NCI-H1105 treated with DMSO at 0.1 percent for 48 hours (cell line): ENCODE measurements around the gene CCNY.

Experiments used
- DNase-seq: peaks from one replicate; lab custom pipeline; 2025; lab: John Stamatoyannopoulos, UW

Gene CCNY

DNA sequence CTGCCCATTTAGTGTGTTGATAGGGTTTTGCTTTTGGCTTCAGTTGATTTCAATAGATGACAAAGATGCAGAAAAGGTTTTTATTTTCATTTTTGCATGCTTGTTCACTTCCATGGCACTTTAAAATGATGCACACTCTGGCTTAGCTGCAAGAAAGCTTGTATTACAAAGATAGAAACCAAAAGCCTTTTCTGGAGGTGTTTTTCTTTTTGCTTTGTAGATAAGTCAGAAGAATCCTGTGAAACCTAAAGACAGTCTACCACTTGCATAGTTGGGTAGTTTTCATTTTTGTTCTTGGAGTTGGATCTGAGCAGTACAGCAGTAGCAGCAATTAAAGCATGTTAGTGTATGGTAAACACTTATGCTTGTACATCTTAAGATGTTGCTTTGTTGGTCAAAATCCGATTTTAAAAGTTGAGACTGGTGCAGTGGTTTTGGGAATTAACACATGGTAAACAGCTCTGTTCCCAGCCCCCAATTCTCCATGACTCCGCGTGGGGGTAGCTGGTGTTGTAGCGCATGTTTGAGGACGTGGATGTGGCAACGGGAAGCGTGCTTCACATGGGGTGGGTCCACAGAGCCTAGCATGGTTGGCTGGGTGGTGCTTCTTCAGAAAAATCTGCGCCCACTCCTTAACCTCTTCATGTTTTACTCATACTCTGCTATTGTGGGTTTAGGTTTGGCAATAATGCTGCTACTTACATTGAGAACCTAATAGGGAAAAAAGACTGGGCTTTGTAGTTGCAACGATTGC lies 19.8 kb downstream of the CCNY start:
- DNase-seq = no peak

GRCh38 chr10:35356725-35357092 lies 20.4 kb downstream of the CCNY start:
- DNase-seq = no peak

- no peak for DNase-seq
Measured at GRCh38 chr10:35359056-35359455, 22.7 kb downstream of the CCNY start.

GRCh38 chr10:35359873-35360272 lies 23.6 kb downstream of the CCNY start:
- no peak for DNase-seq

GRCh38 chr10:35362701-35363350 lies 26.5 kb downstream of the CCNY start:
- no peak for DNase-seq

- DNase-seq = no peak
Measured at GRCh38 chr10:35363587-35363986, 27.3 kb downstream of the CCNY start.

GRCh38 chr10:35364808-35365207 lies 28.5 kb downstream of the CCNY start:
- no peak for DNase-seq

DNA sequence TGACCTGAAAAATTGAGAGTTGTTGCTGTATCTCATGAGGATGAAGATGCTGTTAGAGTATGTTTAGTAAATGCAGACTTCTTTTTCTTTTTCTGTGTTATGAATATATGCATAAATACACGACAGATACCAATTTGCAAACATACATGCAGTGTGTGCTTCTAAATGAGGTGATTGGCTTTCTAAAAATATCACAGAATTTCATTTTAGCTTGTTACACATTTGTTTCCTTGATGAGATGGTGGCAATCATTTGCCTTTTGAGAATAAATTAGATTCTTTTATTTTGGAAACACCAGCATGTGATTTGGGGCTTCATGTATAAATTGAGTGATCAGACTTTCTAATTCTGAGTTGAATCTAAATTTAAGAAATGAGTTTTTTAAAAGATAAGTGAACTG lies 29.7 kb downstream of the CCNY start:
- no peak for DNase-seq

GRCh38 chr10:35367107-35367859 lies 31.0 kb downstream of the CCNY start:
- no peak for DNase-seq

- no peak for DNase-seq
Measured at GRCh38 chr10:35367982-35368381, 31.7 kb downstream of the CCNY start.

- DNase-seq = no peak
Measured at GRCh38 chr10:35368485-35369048, 32.3 kb downstream of the CCNY start.

- DNase-seq = no peak
Measured at GRCh38 chr10:35369049-35369611, 32.8 kb downstream of the CCNY start.

DNA sequence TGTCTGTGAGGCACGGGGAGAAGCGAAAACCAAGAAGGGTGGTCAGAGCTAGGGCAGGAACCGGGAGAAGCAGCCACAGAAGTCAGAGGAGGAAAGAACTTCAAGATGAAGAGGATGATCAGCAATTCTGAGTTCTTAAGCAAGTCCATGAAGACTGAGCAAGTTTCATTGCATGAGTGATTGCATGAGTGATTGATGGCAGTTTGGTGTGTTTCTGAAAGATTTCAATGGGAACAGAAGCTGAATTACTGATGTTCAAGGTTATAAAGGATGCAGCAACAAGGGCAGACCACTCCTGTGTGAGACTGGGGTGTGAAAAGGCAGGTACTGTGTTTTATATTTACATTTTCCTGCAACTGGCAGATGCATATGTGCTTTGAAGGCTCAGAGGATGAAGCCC lies 35.4 kb downstream of the CCNY start:
- no peak for DNase-seq

GRCh38 chr10:35372329-35372728 lies 36.0 kb downstream of the CCNY start:
- no peak for DNase-seq

DNA sequence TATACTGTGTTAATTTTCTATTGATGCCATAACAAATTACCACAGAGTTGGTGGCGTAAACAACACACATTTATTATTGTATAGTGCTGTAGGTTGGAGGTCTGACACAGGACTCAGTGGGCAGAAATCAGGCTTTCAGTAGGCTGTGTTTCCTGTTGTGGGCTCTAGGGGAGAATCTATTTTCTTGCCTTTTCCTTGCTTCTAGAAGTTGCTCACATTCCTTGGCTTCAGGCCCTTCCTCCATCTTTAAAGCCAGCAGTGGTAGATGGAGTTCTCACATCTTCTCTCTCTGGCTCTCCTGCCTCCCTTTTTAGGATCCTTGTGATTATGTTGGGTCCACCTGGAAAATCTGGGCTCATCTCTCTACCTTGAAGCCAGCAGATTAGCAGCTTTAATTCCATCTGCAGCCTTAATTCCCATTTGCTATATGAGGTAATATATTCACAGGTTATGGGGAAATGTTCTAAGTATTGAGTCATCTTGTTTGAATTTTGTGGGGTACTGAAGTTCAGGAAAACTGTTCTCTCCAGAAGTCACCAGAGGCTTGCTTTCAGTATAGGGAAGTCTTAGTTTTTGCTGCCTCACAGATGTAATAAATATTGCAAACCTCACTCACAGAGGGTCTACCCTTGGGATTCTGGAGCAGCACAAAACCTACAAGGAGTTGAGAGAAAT lies 38.9 kb downstream of the CCNY start:
- no peak for DNase-seq

- DNase-seq = no peak
Measured at GRCh38 chr10:35377050-35377728, 40.9 kb downstream of the CCNY start.

DNA sequence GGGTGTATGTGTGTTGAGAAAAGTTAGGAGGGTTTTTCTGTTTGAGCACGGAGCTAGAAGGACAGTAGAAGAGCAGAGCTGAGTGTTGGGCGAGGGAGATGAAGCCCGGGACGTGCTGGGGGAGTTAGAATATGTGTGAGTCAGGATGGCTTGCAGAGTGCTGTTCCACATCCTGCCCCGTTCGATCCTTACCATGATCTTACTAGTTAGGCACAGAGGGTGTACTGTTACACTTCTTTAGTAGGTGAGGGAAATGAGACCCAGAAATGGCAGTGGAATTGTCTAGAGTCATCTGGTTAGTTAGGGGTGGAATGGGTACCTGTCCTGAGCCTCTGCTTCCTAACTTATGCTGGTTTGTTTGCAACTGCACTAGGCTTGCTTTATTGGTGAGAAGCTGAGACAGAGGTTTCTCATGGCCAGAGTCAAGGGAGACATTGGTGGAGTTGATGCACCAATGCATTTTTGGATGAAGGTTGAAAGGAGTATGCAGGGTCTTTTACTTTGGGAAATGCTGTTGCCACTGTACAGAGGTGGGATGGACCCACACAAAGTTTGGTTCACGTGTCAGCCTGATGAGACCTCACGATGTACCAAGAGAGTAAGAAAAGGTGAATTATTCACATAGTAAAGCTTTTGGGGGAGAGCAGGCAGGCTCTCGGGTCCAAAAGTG lies 42.4 kb downstream of the CCNY start:
- DNase-seq = no peak

GRCh38 chr10:35379226-35380137 lies 43.2 kb downstream of the CCNY start:
- DNase-seq = no peak

- no peak for DNase-seq
Measured at GRCh38 chr10:35382096-35382495, 45.8 kb downstream of the CCNY start.
